Measurements from ENCODE around the gene PWWP2A. TPM values are rescaled to one million over a fixed set of nuclear protein-coding genes. Genes with fewer than 3 reads are reported as not detected.

Gene PWWP2A
- total RNA-seq = 14.9 and 17.0 TPM in 2 replicates
- polyA plus RNA-seq = 10.4 and 11.7 TPM in 2 replicates
- 7.7 and 8.5 TPM in 2 replicates for polyA plus RNA-seq (2012)
- polyA minus RNA-seq (ENCODE audit: low replicate concordance) = 3.1 and 6.5 TPM in 2 replicates

- H4K20me1 ChIP-seq (ENCODE audit: control insufficient read depth, extremely low read depth, insufficient read depth, low read length) = no peaks in the 10 kb centered on the region
- H3K36me3 ChIP-seq (ENCODE audit: control insufficient read depth, insufficient read depth, low read length) = no peaks in the 10 kb centered on the region
- H3K4me3 ChIP-seq (replicated peaks in 1 of 4; ENCODE audit: control extremely low read depth in 1 of 4, insufficient read depth in 1 of 4, low read depth in 3 of 4, low read length in 4 of 4) = peak within 1 kb of the TSS; percentile 77 to 88 (median 86)
- peak within 1 kb of the TSS; percentile 92 for H3K9ac ChIP-seq (ENCODE audit: insufficient read depth, low read length)
- H3K79me2 ChIP-seq (ENCODE audit: control insufficient read depth, insufficient read depth, low read length) = peaks cover 17% of the 10 kb centered on the region
- peak within 1 kb of the TSS; percentile 64 for H3K4me2 ChIP-seq (ENCODE audit: extremely low read depth, insufficient read depth, low read length)
- H3K27ac ChIP-seq (ENCODE audit: insufficient read depth, low read length) = peak within 1 kb of the TSS; percentile 83
- H3K4me1 ChIP-seq (ENCODE audit: control insufficient read depth, extremely low read depth, insufficient read depth, low read length) = peaks cover 2% of the 10 kb centered on the region
- H2AFZ ChIP-seq (ENCODE audit: low read length) = peak within 1 kb of the TSS; percentile 79
- TF ChIP-seq CTCF (conservative IDR thresholded peaks at IDR 0.05 in 1 of 2, IDR thresholded peaks at IDR 0.05 in 1 of 2; ENCODE audit: low read depth in 1 of 2, low read length in 2 of 2) = no peak
- no peak for TF ChIP-seq EZH2 (IDR thresholded peaks at IDR 0.05; ENCODE audit: low read length, missing control alignments)
- H3K27me3 ChIP-seq (ENCODE audit: control insufficient read depth, insufficient read depth, low read length) = no peaks in the 10 kb centered on the region
- no peaks in the 10 kb centered on the region for H3K9me3 ChIP-seq (ENCODE audit: control insufficient read depth, insufficient read depth, low read depth, low read length)
- DNase-seq (ENCODE audit: low read depth in 2 of 2) = peak; percentile 100
Measured at GRCh38 chr5:160119142-160119904, at the start of gene PWWP2A. PWWP2A (minus strand) TSS chr5:160119450; CDS start chr5:160119388, 62 bp downstream.

- TF ChIP-seq CTCF (conservative IDR thresholded peaks at IDR 0.05 in 1 of 2, IDR thresholded peaks at IDR 0.05 in 1 of 2; ENCODE audit: low read depth in 1 of 2, low read length in 2 of 2) (no peak), EZH2 (IDR thresholded peaks at IDR 0.05; ENCODE audit: low read length, missing control alignments) (no peak)
- no peaks in the 10 kb centered on the region for H3K9me3 ChIP-seq (ENCODE audit: control insufficient read depth, insufficient read depth, low read depth, low read length)
- H3K79me2 ChIP-seq (ENCODE audit: control insufficient read depth, insufficient read depth, low read length) = no peaks in the 10 kb centered on the region
- DNase-seq (ENCODE audit: low read depth in 2 of 2) = no peak
- H3K27me3 ChIP-seq (ENCODE audit: control insufficient read depth, insufficient read depth, low read length) = no peaks in the 10 kb centered on the region
- H3K36me3 ChIP-seq (ENCODE audit: control insufficient read depth, insufficient read depth, low read length) = no peaks in the 10 kb centered on the region
- H2AFZ ChIP-seq (ENCODE audit: low read length) = no peak overlapping the region
- no peak overlapping the region for H3K9ac ChIP-seq (ENCODE audit: insufficient read depth, low read length)
- no peaks in the 10 kb centered on the region for H4K20me1 ChIP-seq (ENCODE audit: control insufficient read depth, extremely low read depth, insufficient read depth, low read length)
- H3K4me2 ChIP-seq (ENCODE audit: extremely low read depth, insufficient read depth, low read length) = no peak overlapping the region
- H3K4me3 ChIP-seq (replicated peaks in 1 of 4; ENCODE audit: control extremely low read depth in 1 of 4, insufficient read depth in 1 of 4, low read depth in 3 of 4, low read length in 4 of 4) = no peak overlapping the region
- H3K27ac ChIP-seq (ENCODE audit: insufficient read depth, low read length) = no peak overlapping the region
- peaks cover 19% of the 10 kb centered on the region for H3K4me1 ChIP-seq (ENCODE audit: control insufficient read depth, extremely low read depth, insufficient read depth, low read length)
Measured at GRCh38 chr5:160167624-160168165, 48.4 kb upstream of the PWWP2A start.

GRCh38 chr5:160166973-160167623, 47.8 kb upstream of the PWWP2A start:
- Histone ChIP-seq H3K27me3 (ENCODE audit: control insufficient read depth, insufficient read depth, low read length) (no peaks in the 10 kb centered on the region), H2AFZ (ENCODE audit: low read length) (no peak overlapping the region), H3K9ac (ENCODE audit: insufficient read depth, low read length) (no peak overlapping the region), H3K36me3 (ENCODE audit: control insufficient read depth, insufficient read depth, low read length) (no peaks in the 10 kb centered on the region), H3K4me2 (ENCODE audit: extremely low read depth, insufficient read depth, low read length) (no peak overlapping the region), H3K4me3 (replicated peaks in 1 of 4; ENCODE audit: control extremely low read depth in 1 of 4, insufficient read depth in 1 of 4, low read depth in 3 of 4, low read length in 4 of 4) (no peak overlapping the region), H3K79me2 (ENCODE audit: control insufficient read depth, insufficient read depth, low read length) (no peaks in the 10 kb centered on the region), H4K20me1 (ENCODE audit: control insufficient read depth, extremely low read depth, insufficient read depth, low read length) (no peaks in the 10 kb centered on the region), H3K27ac (ENCODE audit: insufficient read depth, low read length) (peak overlapping the region; percentile 97), H3K9me3 (ENCODE audit: control insufficient read depth, insufficient read depth, low read depth, low read length) (no peaks in the 10 kb centered on the region), H3K4me1 (ENCODE audit: control insufficient read depth, extremely low read depth, insufficient read depth, low read length) (peaks cover 19% of the 10 kb centered on the region)
- TF ChIP-seq EZH2 (IDR thresholded peaks at IDR 0.05; ENCODE audit: low read length, missing control alignments) = no peak
- TF ChIP-seq CTCF (conservative IDR thresholded peaks at IDR 0.05 in 1 of 2, IDR thresholded peaks at IDR 0.05 in 1 of 2; ENCODE audit: low read depth in 1 of 2, low read length in 2 of 2) = no peak
- DNase-seq (ENCODE audit: low read depth in 2 of 2) = no peak

All from fibroblast of lung (primary cell).